OCI-LY7 (cell line): Measurements from ENCODE around the gene NME7. TPM values are rescaled to one million over a fixed set of nuclear protein-coding genes. Genes with fewer than 3 reads are reported as not detected.
A peak's percentile ranks its signal among the peaks of the same experiment; 100 is the strongest.
"Not testable (repeated sequence)": the region's sequence is repeated elsewhere in the genome, so short reads cannot be mapped to it uniquely, and the experiment has no call there.

Experiments
- Bru-seq: library from RNA; stranded (reverse); fragments of 400-500 nt; gene quantifications from one replicate; lab custom pipeline; 2021; lab: Mats Ljungman, UMichigan
- BruChase-seq, 2 experiments: library from RNA; stranded (reverse); fragments of 400-500 nt; gene quantifications; one replicate each; lab custom pipeline; 2021; lab: Mats Ljungman, UMichigan
- BruUV-seq: library from RNA; stranded (reverse); fragments of 400-500 nt; replicated peaks from 2 replicates; lab custom pipeline; 2021; lab: Mats Ljungman, UMichigan
- CTCF ChIA-PET: fragments of 300-600 bp; sonication (Branson Sonifier 250); formaldehyde crosslinking; loops from one replicate; lab custom pipeline; 2022; ENCODE audit warnings: antibody characterized with exemption; ENCODE audit not compliant: unreplicated experiment; lab: Charles Lee
- POLR2A ChIA-PET: fragments of 300-600 bp; sonication (Branson Sonifier 250); formaldehyde crosslinking; loops from one replicate; lab custom pipeline; 2022; ENCODE audit warnings: antibody characterized with exemption; lab: Charles Lee
- DNase-seq: peaks from one replicate; pipeline ENCODE4 v3.0.0-alpha.2; 2015; ENCODE audit warnings: low spot score
- H2AFZ ChIP-seq: fragments of 200-600 bp; sonication (generic), shearing (Covaris generic); 2 replicates; pipeline ENCODE4 v1.6.1; 2014; ENCODE audit warnings: mild to moderate bottlenecking, antibody characterized with exemption, low read length, moderate library complexity
- H3K27ac ChIP-seq: fragments of 200-600 bp; sonication (generic); 2 replicates; pipeline ENCODE4 v1.5.1; 2014; ENCODE audit warnings: mixed run types, low read depth, mild to moderate bottlenecking, moderate library complexity, low read length, inconsistent platforms; ENCODE audit not compliant: poor library complexity, severe bottlenecking
- H3K36me3 ChIP-seq: fragments of 200-600 bp; sonication (generic); 2 replicates; pipeline ENCODE4 v1.6.1; 2014; ENCODE audit warnings: mild to moderate bottlenecking, antibody characterized with exemption, low read length, moderate library complexity, mixed read lengths; ENCODE audit not compliant: insufficient read depth
- H3K4me1 ChIP-seq: fragments of 200-600 bp; sonication (generic); 2 replicates; pipeline ENCODE4 v1.5.1; 2014; ENCODE audit warnings: mild to moderate bottlenecking, low read length; ENCODE audit not compliant: insufficient read depth, poor library complexity, severe bottlenecking
- H3K4me2 ChIP-seq: fragments of 200-600 bp; sonication (generic); 2 replicates; pipeline ENCODE4 v1.6.1; 2014; ENCODE audit warnings: mild to moderate bottlenecking, low read length
- H3K4me3 ChIP-seq: fragments of 200-600 bp; sonication (generic); 2 replicates; pipeline ENCODE4 v1.5.1; 2014; ENCODE audit warnings: mild to moderate bottlenecking, low read depth, low read length; ENCODE audit not compliant: poor library complexity, severe bottlenecking
- H3K79me2 ChIP-seq: fragments of 200-600 bp; sonication (generic); 2 replicates; pipeline ENCODE4 v1.6.1; 2016; ENCODE audit warnings: low read depth, mild to moderate bottlenecking, low read length, moderate library complexity, mixed read lengths; ENCODE audit not compliant: insufficient read depth
- H3K9me2 ChIP-seq: fragments of 200-600 bp; sonication (generic); 2 replicates; pipeline ENCODE4 v1.6.1; 2016; ENCODE audit warnings: mild to moderate bottlenecking, low read length, mixed read lengths; ENCODE audit not compliant: insufficient read depth
- H3K9me3 ChIP-seq: fragments of 200-600 bp; sonication (generic); 2 replicates; pipeline ENCODE4 v1.6.1; 2014; ENCODE audit warnings: mild to moderate bottlenecking, mixed run types, low read length, mixed read lengths
- H4K20me1 ChIP-seq: fragments of 200-600 bp; sonication (generic); 2 replicates; pipeline ENCODE4 v1.6.1; 2014; ENCODE audit warnings: mild to moderate bottlenecking, antibody characterized with exemption, low read length, moderate library complexity, mixed read lengths; ENCODE audit not compliant: insufficient read depth
- EZH2phosphoT487 ChIP-seq: fragments of 200-600 bp; sonication (generic); IDR thresholded peaks from 2 replicates; pipeline ENCODE4 v1.6.1; 2018; ENCODE audit warnings: low read depth, borderline replicate concordance, mild to moderate bottlenecking, mixed run types, antibody characterized with exemption, low read length, moderate library complexity, mixed read lengths
- intact Hi-C: fragments of 100-400 bp; cut with micrococcal nuclease; formaldehyde crosslinking; loops from one replicate; pipeline ENCODE4 v1.10.0; 2022; ENCODE audit not compliant: unreplicated experiment
- long read RNA-seq: library from polyadenylated mRNA; stranded (forward); transcript quantifications from one replicate; pipeline ENCODE4 v2.0.0, GENCODE V29; 2022
- total RNA-seq, 2 experiments: library from RNA; depleted of rRNA in 1 of 2; stranded (reverse); fragments of >200 nt in 1 of 2; shearing (Covaris generic) in 1 of 2; gene quantifications; 2 replicates each; pipeline ENCODE4 v1.2.3, GENCODE V29; 2014 to 2022
- TF ChIP-seq, protein P1 (sequence below): fragments of 200-600 bp; sonication (generic); conservative IDR thresholded peaks from 2 replicates; pipeline ENCODE4 v1.5.1; 2014; ENCODE audit warnings: mild to moderate bottlenecking, antibody characterized with exemption, low read length, moderate library complexity, mixed read lengths

NME7 gene, protein sequence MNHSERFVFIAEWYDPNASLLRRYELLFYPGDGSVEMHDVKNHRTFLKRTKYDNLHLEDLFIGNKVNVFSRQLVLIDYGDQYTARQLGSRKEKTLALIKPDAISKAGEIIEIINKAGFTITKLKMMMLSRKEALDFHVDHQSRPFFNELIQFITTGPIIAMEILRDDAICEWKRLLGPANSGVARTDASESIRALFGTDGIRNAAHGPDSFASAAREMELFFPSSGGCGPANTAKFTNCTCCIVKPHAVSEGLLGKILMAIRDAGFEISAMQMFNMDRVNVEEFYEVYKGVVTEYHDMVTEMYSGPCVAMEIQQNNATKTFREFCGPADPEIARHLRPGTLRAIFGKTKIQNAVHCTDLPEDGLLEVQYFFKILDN
- total RNA-seq (2014; rRNA removed; shearing (Covaris generic)), result 4.2 and 9.3 TPM in 2 replicates
- 16.1 and 17.0 TPM in 2 replicates for total RNA-seq (2022)
- Bru-seq, nascent RNA, result percentile 56 among the genes with signal in this experiment
- BruChase-seq, experiment 1, labeled RNA remaining after a 6-hour chase, result percentile 44 among the genes with signal in this experiment
- BruChase-seq, experiment 2, labeled RNA remaining after a 2-hour chase, result percentile 43 among the genes with signal in this experiment
- long read RNA-seq, full-length matches to known transcripts, result 25 of 30 reads
- long read RNA-seq, partial matches to known transcripts, result 2 of 30 reads
- long read RNA-seq, other reads (novel, unspliced or antisense), result 3 of 30 reads

DNA sequence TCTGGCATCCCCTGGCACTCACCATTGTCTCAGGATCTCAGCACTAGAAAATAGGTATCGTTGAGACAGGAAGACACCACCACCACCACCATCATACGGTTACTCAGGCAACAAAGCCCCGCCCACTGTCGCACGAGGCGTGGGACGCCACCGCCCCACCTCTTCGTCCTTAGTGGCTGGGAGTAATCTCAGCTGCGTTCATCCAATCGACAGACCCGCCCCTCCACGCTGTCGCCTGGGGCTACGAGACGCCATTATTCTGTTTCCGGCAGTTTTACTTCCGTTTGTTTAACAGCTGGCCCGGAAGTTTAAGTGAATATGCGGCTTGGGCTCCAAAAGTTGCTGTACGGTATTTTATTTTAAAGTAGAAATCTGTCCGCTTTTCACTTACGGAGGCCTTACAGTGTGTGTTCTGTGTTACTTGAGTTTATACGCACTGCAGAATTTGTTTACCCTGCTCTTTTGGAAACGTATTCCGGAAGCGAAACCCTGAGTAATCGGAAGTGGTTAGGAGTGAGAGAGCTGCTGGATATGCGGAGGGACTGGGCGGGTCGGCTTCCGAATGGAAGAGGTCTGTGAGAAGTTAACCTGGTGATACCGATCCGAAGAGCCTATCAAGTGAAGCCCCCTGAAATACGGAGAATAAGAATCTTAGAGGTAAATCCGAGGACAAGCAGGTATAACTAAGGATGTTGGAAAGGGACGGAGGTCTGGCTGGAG is at the start of gene NME7, which contains the start of gene BLZF1:
Gene NME7, minus strand, starts transcription at position 112 of the 720 bp plus-strand sequence. Its CDS starts 87 bp downstream, at position 25.
Gene BLZF1, plus strand, starts transcription at position 510 of the 720 bp plus-strand sequence. CDS start 1,328 bp downstream, outside the sequence.
- Histone ChIP-seq H2AFZ (peak within 1 kb of the TSS; percentile 97), H4K20me1 (no peaks in the 10 kb centered on the region), H3K4me2 (peak within 1 kb of the TSS; percentile 91), H3K4me3 (peak within 1 kb of the TSS; percentile 95), H3K4me1 (peaks cover 20% of the 10 kb centered on the region), H3K9me2 (no peaks in the 10 kb centered on the region), H3K79me2 (peaks cover 18% of the 10 kb centered on the region), H3K9me3 (peaks cover 15% of the 10 kb centered on the region; the same call in 1 of the 2 replicates), H3K36me3 (peaks cover 22% of the 10 kb centered on the region), H3K27ac (peak within 1 kb of the TSS; percentile 74)
- peak; percentile 97 for DNase-seq
- BruUV-seq, result no TSS peak
- TF ChIP-seq, protein P1, sequence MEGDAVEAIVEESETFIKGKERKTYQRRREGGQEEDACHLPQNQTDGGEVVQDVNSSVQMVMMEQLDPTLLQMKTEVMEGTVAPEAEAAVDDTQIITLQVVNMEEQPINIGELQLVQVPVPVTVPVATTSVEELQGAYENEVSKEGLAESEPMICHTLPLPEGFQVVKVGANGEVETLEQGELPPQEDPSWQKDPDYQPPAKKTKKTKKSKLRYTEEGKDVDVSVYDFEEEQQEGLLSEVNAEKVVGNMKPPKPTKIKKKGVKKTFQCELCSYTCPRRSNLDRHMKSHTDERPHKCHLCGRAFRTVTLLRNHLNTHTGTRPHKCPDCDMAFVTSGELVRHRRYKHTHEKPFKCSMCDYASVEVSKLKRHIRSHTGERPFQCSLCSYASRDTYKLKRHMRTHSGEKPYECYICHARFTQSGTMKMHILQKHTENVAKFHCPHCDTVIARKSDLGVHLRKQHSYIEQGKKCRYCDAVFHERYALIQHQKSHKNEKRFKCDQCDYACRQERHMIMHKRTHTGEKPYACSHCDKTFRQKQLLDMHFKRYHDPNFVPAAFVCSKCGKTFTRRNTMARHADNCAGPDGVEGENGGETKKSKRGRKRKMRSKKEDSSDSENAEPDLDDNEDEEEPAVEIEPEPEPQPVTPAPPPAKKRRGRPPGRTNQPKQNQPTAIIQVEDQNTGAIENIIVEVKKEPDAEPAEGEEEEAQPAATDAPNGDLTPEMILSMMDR, result no peak
- TF ChIP-seq EZH2phosphoT487, result no peak
- intact Hi-C loops, result loop anchor here (5.0 to 10.0 kb wide), 5 partner anchors 119 to 704 kb away; partner anchors contain the start of genes ATP1B1, KIFAP3, METTL18 and SLC19A2
- POLR2A ChIA-PET, result interaction anchor here (0.7 to 1.9 kb wide), 5 partner anchors 10 to 260 kb away, joined by 3 to 6 read pairs (median 3); no protein-coding TSS in a partner anchor
- CTCF ChIA-PET, result interaction anchor here (0.7 kb wide), 1 partner anchor 199 kb away, joined by 3 read pairs; no protein-coding TSS in a partner anchor

DNA sequence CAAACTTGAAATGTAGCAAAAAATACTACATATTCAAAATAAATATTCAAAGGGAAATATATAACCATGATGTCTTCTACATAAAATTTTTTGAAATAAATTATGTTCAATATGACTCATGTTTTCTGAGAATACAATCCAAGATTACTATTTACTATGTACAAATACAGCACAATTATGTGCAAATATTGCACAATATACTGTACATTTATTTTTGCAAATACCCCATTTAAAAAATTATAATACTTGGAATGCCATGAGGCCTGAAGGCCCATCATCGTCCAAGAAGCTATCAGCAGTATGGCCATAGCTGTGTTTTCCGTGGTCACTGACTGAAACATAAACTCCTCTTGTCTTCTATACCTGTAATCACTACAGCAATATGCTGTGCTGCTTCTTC is 47.4 kb upstream of the NME7 start:
- BruUV-seq, result no TSS peak
- no peak for TF ChIP-seq EZH2phosphoT487
- TF ChIP-seq, protein P1, result no peak
- Histone ChIP-seq H3K4me1 (no peaks in the 10 kb centered on the region), H3K79me2 (no peaks in the 10 kb centered on the region), H2AFZ (no peak overlapping the region), H3K36me3 (no peaks in the 10 kb centered on the region), H3K9me3 (no peaks in the 10 kb centered on the region), H3K27ac (no peak overlapping the region), H4K20me1 (no peaks in the 10 kb centered on the region), H3K4me3 (no peak overlapping the region), H3K9me2 (no peaks in the 10 kb centered on the region), H3K4me2 (no peak overlapping the region)
- DNase-seq, result no peak
- ChIA-PET CTCF (no interaction called here), POLR2A (no interaction called here)
- intact Hi-C loops, result no loop called here

DNA sequence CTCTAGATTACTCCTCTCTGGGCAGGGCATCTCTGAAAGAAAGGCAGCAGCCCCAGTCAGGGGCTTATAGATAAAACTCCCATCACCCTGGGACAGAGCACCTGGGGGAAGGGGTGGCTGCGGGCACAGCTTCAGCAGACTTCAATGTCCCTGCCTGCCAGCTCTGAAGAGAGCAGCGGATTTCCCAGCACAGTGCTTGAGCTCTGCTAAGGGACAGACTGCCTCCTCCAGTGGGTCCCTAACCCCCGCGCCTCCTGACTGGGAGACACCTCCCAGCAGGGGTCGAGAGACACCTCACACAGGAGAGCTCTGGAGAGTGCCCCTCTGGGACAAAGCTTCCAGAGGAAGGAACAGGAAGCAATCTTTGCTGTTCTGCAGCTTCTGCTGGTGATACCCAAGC is 40.7 kb upstream of the NME7 start:
- DNase-seq, POLR2A ChIA-PET, H3K9me3 ChIP-seq, intact Hi-C loops, H4K20me1 ChIP-seq, H3K4me2 ChIP-seq, H3K4me3 ChIP-seq, BruUV-seq, H3K79me2 ChIP-seq, CTCF ChIA-PET, H3K9me2 ChIP-seq, H2AFZ ChIP-seq, H3K27ac ChIP-seq, H3K36me3 ChIP-seq, H3K4me1 ChIP-seq: not testable (repeated sequence)

DNA sequence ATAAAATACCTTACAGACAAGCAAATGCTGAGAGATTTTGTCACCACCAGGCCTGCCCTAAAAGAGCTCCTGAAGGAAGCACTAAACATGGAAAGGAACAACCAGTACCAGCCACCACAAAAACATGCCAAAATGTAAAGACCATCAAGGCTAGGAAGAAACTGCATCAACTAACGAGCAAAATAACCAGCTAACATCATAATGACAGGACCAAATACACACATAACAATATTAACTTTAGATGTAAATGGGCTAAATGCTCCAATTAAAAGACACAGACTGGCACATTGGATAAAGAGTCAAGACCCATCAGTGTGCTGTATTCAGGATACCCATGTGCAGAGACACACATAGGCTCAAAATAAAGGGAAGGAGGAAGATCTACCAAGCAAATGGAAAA is 35.0 kb upstream of the NME7 start:
- H3K27ac ChIP-seq, H3K9me2 ChIP-seq, intact Hi-C loops, H2AFZ ChIP-seq, H3K4me1 ChIP-seq, BruUV-seq, CTCF ChIA-PET, H3K9me3 ChIP-seq, DNase-seq, H3K79me2 ChIP-seq, POLR2A ChIA-PET, H3K36me3 ChIP-seq, H3K4me2 ChIP-seq, H3K4me3 ChIP-seq, H4K20me1 ChIP-seq: not testable (repeated sequence)
